ENCODE results near the gene DLGAP5.

Gene DLGAP5

GRCh38 chr14:55136241-55136640, 55.1 kb downstream of the DLGAP5 start:
- in situ Hi-C loops (cut with HindIII; ENCODE audit: low sequenced_read_pairs) = no loop called here
- H3K4me3 ChIP-seq (ENCODE audit: low read depth, low read length) = no peak overlapping the region
- peak; percentile 46 for DNase-seq (ENCODE audit: low read depth)
- no peak for TF ChIP-seq CTCF (IDR thresholded peaks at IDR 0.05; ENCODE audit: low read depth, low read length, missing control alignments)

GRCh38 chr14:55133416-55133815, 58.0 kb downstream of the DLGAP5 start:
- no peak overlapping the region for H3K4me3 ChIP-seq (ENCODE audit: low read depth, low read length)
- peak; percentile 15 for DNase-seq (ENCODE audit: low read depth)
- in situ Hi-C loops (cut with HindIII; ENCODE audit: low sequenced_read_pairs) = loop anchor here (5.0 kb wide), 1 partner anchor 66 kb away; no protein-coding TSS in a partner anchor

GRCh38 chr14:55131370-55132137, 59.8 kb downstream of the DLGAP5 start:
- in situ Hi-C loops (cut with HindIII; ENCODE audit: low sequenced_read_pairs) = loop anchor here (5.0 kb wide), 1 partner anchor 64 kb away; no protein-coding TSS in a partner anchor
- no peak for DNase-seq (ENCODE audit: low read depth)
- no peak for TF ChIP-seq CTCF (IDR thresholded peaks at IDR 0.05; ENCODE audit: low read depth, low read length, missing control alignments)
- no peak overlapping the region for H3K4me3 ChIP-seq (ENCODE audit: low read depth, low read length)

More at GRCh38 chr14:55133416-55133815, 58.0 kb downstream of the DLGAP5 start:
- peak; percentile 33 for TF ChIP-seq CTCF (IDR thresholded peaks at IDR 0.05; ENCODE audit: low read depth, low read length, missing control alignments)

- in situ Hi-C loops (cut with HindIII; ENCODE audit: low sequenced_read_pairs) = loop anchor here (5.0 kb wide), 1 partner anchor 63 kb away; no protein-coding TSS in a partner anchor
- no peak for DNase-seq (ENCODE audit: low read depth)
Measured at GRCh38 chr14:55130196-55130550, 61.2 kb downstream of the DLGAP5 start.

GRCh38 chr14:55129428-55130195, 61.8 kb downstream of the DLGAP5 start:
- TF ChIP-seq CTCF (IDR thresholded peaks at IDR 0.05; ENCODE audit: low read depth, low read length, missing control alignments) = no peak
- in situ Hi-C loops (cut with HindIII; ENCODE audit: low sequenced_read_pairs) = loop anchor here (5.0 kb wide), 1 partner anchor 62 kb away; no protein-coding TSS in a partner anchor
- peak overlapping the region; percentile 73 for H3K4me3 ChIP-seq (ENCODE audit: low read depth, low read length)
- DNase-seq (ENCODE audit: low read depth) = peak; percentile 12

More at GRCh38 chr14:55130196-55130550, 61.2 kb downstream of the DLGAP5 start:
- peak overlapping the region; percentile 73 for H3K4me3 ChIP-seq (ENCODE audit: low read depth, low read length)
- TF ChIP-seq CTCF (IDR thresholded peaks at IDR 0.05; ENCODE audit: low read depth, low read length, missing control alignments) = no peak

GRCh38 chr14:55129086-55129427, 62.3 kb downstream of the DLGAP5 start, which contains the start of gene LGALS3:
Gene LGALS3 (plus strand): TSS chr14:55129252. CDS start chr14:55137374, 8,122 bp downstream.
- H3K4me3 ChIP-seq (ENCODE audit: low read depth, low read length) = peak within 1 kb of the TSS; percentile 73
- TF ChIP-seq CTCF (IDR thresholded peaks at IDR 0.05; ENCODE audit: low read depth, low read length, missing control alignments) = no peak
- DNase-seq (ENCODE audit: low read depth) = no peak
- in situ Hi-C loops (cut with HindIII; ENCODE audit: low sequenced_read_pairs) = no loop called here

Data from astrocyte of the cerebellum (primary cell).